Lower lobe of right lung (tissue), 1 donor: Measurements from ENCODE around the gene C1orf105. TPM values are rescaled to one million over a fixed set of nuclear protein-coding genes. Genes with fewer than 3 reads are reported as not detected.

ENCODE experiments used
- total RNA-seq: library from RNA; stranded (reverse); fragmentation: NEBNext Ultra II Directional; extraction: Animal tissue kit (Norgen Biotek cat#: 25700); gene quantifications from one replicate; pipeline ENCODE4 v1.2.1, GENCODE V29; 2021
- donor health status: DM: no; HTN: yes; CAD: no; lungs with severe emphysema.

C1orf105 gene
- total RNA-seq, 1 donor from 2014 or later = not detected

Other genes starting within 250 kb of the C1orf105 start
- gene PIGC, start 23.4 kb downstream of the C1orf105 start, total RNA-seq = 22.8 TPM
- 32.5 TPM for gene SUCO, start 112.5 kb downstream of the C1orf105 start, total RNA-seq
- 1.2 TPM for gene FASLG, start 238.4 kb downstream of the C1orf105 start, total RNA-seq